HG02885 (cell line): ENCODE data around the gene DEPDC5.

ENCODE experiments used
- ATAC-seq: cut with Tn5 transposase; IDR thresholded peaks from one replicate; pipeline ENCODE4 v1.9.1; 2021; ENCODE audit warnings: mild to moderate bottlenecking; ENCODE audit not compliant: unreplicated experiment, poor library complexity

DEPDC5 gene

GRCh38 chr22:31943206-31943977, 189.6 kb downstream of the DEPDC5 start:
- ATAC-seq, result no peak

DNA sequence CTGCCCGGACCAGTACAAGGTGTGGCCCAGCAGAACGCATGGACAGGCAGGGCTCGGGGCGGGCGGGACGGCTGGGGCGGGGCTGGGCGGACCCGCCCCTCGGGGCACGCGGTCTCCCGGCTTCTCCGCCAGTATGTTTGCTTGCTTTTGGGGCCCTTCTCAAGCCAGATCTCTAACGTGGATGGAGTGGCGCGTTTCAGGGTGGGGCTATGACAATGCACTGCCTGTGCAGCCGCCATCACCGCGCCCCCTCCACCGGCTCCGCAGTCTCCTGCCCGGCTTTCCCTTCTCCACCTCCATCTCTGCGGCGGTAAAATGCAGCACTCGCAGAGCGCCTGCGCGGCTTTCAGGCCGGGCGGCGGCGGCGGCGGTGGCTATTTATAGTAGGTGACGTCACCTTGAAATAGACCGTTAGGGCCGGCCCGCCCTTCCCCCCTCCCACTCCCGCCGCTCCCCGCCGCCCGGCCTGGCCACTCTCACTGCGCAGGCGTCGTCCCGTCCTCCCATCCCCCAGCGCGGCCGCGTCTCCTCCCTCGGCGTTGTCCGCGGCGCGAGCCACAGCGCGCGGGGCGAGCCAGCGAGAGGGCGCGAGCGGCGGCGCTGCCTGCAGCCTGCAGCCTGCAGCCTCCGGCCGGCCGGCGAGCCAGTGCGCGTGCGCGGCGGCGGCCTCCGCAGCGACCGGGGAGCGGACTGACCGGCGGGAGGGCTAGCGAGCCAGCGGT, 190.3 kb downstream of the DEPDC5 start, which contains the start of gene YWHAH:
Gene YWHAH (plus strand): TSS at position 558 of the 722 bp plus-strand sequence. CDS start 199 bp downstream, outside the sequence.
- ATAC-seq, result peak; percentile 78

GRCh38 chr22:31944700-31945442, 191.1 kb downstream of the DEPDC5 start:
- ATAC-seq, result peak; percentile 27

DNA sequence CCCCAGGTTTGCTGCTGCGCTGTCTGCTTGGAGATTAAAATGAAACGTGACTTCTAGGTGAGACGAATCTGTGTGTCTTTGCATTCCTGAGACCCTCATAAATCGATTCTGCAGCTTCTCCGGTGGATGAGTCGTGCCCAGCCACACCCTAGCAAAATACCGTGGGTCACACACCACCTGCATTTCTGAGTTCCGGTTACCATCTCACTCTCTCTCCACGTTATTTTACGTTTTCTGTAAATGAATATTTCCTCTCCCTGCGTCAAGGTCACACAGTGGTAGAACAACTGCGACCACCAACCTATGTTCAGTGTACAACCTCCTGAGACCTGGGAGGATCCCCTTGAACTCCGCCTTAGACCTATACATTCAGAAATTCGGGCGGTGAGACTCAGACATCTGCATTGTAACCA, 191.6 kb downstream of the DEPDC5 start:
- no peak for ATAC-seq

DNA sequence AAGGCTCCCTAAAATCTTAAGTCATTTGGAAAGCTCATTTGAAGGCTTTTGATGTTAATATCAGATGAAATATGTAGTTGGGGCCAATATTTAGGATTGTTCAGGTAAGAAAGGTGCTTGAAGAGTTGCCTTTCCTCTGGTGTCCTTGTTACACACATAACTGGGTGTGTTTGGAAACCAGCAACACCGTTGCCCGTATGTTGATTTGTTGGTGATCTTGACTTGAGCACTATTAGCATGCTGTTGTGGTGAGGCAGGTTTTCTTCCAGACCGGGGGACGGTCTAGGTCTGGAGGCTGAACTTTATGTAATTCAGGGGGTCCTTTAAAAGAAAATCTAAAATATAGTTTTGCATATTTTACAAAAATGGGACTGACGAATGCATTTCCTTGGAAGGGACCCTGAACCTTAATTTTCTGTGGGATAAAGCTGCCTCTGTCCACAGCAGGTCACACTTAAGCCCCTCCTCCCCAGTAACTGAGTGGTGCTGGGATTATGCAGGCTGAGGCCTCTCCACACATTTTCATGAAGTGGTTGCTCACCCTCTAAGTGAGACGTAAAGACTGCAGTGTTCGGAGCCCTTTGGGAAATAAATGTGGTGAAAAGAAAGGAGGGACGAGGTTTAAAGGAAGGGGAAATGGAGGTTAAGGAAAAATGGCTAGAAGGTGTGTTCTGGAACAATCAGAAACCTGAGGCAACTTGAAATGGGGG, 192.3 kb downstream of the DEPDC5 start:
- ATAC-seq, result no peak

GRCh38 chr22:31947296-31947695, 193.5 kb downstream of the DEPDC5 start:
- no peak for ATAC-seq

DNA sequence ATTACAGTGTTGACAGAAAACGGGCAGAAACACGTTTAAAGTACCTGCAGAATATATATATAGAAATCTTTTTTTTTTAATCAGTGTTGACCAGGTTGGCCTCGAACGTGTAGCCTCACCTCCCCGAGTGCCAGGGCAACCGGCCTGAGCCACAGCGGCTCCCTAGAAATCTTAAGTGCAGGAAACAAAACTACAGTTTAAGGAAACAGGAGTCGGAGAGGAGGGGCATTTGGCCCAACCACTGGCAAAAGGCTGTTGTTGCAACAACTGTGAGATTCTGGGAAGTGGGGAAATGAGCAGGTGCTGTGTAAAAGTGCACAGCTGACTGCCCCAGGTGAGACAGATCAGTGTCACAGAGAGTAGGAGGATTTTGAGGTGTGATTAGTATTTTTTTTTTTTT, 194.2 kb downstream of the DEPDC5 start:
- ATAC-seq, result no peak

- ATAC-seq, result no peak
Observed at GRCh38 chr22:31950226-31950625, 196.4 kb downstream of the DEPDC5 start.

DNA sequence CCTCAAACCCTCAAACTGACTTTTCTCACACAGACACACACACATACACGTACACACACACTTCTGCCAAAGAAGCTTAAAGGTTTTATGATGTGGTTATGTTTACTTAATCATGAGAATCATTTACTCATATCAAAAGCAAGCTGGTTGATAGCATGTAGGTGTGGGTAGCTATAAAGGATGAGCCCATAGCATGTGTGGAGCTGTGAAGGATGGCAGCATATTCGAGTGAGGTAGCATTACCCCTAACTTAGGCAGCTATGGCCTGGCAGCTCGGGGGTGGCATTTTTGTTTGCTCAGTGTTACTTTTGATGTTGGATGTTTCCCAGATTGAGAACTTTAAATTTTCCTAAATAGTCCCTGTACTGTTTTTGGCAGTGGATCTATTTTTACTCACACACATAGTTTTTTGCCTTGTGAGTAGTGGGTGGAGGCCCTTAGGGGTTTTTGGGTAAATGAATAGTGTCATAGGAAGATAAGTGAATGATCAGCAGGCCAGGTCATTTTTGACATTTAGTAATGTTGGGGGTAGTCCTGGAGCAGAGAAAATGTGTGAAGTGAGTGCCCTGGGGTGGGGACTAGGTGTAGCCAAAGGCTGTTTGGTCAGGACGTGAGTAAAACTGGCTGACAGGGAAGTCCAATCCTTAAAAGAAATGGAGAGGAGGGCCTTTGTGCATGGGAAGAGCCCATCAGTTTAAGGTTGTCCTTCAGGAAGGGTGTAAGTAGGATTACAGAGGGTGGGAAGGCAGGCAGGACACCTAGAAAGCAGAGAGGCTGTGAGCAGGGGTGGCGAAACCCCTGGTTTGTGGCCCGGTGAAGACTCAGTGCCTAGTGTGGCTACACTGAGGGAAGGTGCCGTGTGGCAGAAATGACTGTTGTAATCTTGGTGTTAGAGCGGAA, 197.6 kb downstream of the DEPDC5 start:
- no peak for ATAC-seq

DNA sequence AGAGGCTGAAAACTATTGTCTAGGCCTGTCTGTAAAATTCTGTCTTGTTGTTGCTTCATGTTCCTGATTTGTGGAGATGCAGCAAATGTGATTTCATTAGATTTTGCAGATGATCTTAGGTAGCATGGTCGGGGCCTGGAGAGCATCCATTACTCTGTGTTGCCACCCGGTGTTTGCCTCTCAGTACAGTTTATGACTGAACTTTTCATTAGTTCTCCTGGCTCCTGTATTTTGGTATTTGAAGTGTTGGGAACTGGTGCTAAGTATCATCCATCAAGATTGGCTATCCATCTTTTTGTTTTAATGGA, 198.2 kb downstream of the DEPDC5 start:
- no peak for ATAC-seq

DNA sequence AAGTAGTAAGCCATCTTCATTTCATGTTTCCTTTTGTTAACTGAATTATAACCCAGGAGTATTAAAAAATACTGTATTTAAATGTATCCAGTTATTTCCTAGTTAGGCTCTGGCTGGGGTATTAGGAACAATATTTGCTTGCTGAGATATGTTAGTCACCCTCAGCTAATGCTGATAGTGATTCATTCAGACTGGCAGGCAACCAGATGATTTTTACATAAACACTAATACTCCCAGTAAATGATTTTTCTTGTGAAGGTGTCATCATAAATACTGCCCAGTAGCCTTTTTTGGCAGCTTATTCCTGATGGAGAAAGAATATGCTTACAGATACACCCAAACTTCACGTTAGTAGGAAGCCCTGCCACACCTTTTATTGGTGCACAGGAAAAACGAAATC, 198.7 kb downstream of the DEPDC5 start:
- ATAC-seq, result no peak

DNA sequence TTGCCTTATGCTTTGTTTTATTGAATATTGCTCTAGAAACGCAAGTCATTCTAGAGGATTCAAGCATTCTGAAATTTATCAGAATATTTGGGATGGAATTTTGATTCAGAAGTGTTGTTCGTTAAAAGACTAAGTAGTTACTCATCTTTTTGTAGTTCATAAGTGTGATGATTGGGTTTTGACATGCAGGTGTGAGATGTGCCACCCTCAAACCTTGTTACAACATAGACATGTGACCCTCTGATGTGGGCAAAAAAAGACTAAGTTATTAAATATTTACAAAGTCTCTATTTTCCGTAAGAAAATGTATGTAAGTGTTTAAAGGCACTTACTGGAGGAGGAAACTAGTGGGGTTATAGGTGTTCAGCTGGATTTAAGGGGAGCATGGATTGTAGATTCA, 199.4 kb downstream of the DEPDC5 start:
- ATAC-seq, result no peak

DNA sequence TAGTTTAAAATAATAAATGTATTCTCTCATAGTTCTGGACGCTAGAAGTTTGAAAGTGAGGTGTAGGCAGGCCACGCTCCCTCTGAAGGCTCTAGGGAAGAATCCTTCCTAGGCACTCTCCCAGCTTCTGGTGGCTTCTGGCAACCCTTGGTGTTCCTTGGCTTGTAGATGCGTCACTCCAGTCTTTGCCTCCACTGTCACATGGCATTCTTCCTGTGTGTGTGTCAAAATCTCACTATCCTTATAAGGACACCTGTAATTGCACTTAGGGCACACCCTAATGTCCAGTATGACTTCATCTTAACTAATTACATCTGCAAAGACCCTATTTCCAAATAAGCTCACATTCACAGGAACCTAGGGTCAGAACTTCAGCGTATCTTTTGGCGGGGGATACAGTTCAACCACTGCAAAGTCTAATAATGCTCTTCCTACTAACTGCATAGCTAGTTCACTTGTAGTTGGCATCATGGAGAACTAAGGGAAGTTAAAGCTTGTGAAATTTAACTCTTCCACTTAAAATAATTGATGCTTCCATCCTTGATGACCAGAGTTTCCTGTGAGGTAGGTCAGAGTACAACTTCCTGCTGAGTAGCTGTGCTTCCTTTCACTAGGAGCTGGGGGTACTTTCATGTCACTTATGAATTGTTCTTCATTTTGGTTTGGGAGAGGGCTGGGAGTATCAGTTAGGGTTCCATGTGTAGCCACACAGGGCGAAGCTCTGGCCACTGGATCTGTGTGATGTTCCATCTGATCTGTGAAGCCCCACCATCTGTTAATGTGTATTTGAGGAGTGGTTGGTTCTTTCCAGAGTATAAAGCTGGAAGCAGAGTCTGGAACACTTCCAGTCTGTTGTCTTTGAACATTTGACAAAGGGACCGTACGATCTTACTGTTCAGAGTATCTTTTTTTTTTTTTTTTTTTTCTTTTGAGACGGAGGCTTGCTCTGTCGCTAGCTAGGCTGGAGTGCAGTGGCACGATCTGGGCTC, 201.0 kb downstream of the DEPDC5 start:
- ATAC-seq, result no peak

DNA sequence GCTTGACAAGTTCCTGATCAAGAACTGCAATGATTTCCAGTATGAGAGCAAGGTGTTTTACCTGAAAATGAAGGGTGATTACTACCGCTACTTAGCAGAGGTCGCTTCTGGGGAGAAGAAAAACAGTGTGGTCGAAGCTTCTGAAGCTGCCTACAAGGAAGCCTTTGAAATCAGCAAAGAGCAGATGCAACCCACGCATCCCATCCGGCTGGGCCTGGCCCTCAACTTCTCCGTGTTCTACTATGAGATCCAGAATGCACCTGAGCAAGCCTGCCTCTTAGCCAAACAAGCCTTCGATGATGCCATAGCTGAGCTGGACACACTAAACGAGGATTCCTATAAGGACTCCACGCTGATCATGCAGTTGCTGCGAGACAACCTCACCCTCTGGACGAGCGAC, 202.5 kb downstream of the DEPDC5 start:
- ATAC-seq, result no peak
